Posterior vena cava (tissue), 2 donors: ENCODE measurements around the gene NDST4. TPM values are rescaled to one million over a fixed set of nuclear protein-coding genes. Genes with fewer than 3 reads are reported as not detected.
"Not testable (repeated sequence)": the region's sequence is repeated elsewhere in the genome, so short reads cannot be mapped to it uniquely, and the experiment has no call there.

Experiments used
- DNase-seq: peaks from one replicate; pipeline ENCODE4 v3.0.0-alpha.2; 2020; ENCODE audit warnings: low spot score
- intact Hi-C, 2 donors: fragments of 100-400 bp; cut with DNase I; formaldehyde crosslinking; loops; one replicate each; pipeline versions ENCODE4 v1.14.1 to v1.14.2; 2022 to 2023
- total RNA-seq, 2 donors: library from RNA; stranded (reverse); fragmentation: NEBNext Ultra II Directional; extraction: Animal tissue kit (Norgen Biotek cat#: 25700); gene quantifications; one replicate each; pipeline ENCODE4 v1.2.1, GENCODE V29; 2021
- donor health status: DM: yes; HTN: yes; CAD: no.
- donor health status: DM: yes; HTN: yes; CAD: no.

NDST4 gene
- total RNA-seq, 2 donors from 2014 or later, result not detected

DNA sequence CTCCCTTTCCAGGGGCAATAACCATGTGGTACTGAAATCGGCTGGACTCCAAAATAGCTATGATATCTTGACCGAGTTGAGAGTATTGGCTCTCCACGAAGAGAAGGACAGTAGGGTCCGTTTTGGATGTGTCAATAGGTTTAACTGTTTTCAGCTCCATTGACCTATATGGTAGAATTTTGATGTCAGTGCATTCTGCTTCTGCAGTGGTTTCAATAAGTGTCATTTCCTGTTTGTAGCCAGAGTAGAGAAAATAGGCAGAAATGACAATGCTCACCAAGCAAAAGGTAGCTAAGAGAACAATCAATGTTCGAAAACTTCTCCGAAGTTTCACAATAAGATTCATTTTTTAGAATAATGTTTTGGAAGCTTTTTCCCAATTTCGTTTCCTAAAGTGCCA is 36.7 kb downstream of the NDST4 start:
- intact Hi-C loops, result no loop called here
- DNase-seq, result no peak

DNA sequence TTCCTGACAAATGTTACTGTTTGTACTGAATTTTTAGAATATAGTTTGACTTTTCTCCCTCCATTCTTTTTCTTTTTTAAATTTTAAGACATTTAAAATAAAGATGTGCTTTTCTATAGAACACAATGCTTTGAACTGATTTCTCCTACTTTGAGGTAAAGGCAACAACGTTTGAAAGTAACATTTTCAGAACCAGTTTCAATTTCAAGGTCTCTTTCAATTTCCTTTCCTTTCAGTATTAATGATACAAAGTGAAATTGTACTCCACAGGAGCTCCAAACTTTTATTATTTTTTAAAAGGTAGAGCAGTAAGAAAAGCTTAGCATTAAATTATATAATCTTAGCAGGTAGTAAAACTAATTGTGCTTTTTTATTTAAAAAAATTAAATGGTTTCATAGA is 54.9 kb downstream of the NDST4 start:
- intact Hi-C loops, result no loop called here
- no peak for DNase-seq

DNA sequence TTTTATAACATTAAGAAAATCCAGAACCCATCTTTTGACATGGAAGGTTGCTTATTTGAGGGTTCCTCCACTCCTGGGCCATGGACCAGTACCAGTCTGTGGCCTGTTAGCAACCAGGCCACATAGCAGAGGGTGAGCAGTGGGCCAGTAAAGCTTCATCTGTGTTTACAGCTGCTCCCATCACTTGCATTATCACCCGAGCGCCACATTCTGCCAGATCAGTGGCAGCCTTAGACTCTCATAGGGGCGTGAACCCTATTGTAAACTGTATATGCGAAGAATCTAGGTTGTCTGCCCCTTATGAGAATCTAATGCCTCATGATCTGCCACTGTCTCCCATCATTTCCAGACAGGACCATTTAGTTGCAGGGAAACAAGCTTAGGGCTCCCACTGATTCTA is 58.6 kb downstream of the NDST4 start:
- intact Hi-C loops, result loop anchor here in 1 of 2 donors (5.0 kb wide), 1 partner anchor 753 kb away; no protein-coding TSS in a partner anchor
- no peak for DNase-seq

DNA sequence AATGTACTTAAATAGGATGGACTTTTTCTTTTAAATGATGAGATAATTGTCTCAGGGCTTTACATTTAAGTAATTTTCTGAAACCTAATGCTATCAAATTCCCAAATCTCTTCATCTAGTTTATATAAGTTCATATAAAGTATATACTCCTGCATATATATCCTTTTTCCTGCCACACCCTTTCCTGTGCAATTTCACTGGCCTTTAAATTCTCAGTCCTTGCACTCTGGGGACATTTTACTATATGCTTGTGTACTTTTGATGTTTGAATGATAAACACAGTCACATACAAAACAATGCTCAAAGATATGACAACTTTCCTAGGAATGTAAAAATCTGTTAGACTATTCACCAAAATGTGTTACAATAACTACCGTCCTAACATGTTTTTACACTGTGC is 60.1 kb downstream of the NDST4 start:
- intact Hi-C loops, result loop anchor here in 1 of 2 donors (5.0 kb wide), 1 partner anchor 751 kb away; no protein-coding TSS in a partner anchor

GRCh38 chr4:115042496-115042895 is 70.9 kb downstream of the NDST4 start:
- intact Hi-C loops, result no loop called here
- no peak for DNase-seq

More for the DNA sequence above, 60.1 kb downstream of the NDST4 start:
- DNase-seq, result no peak

DNA sequence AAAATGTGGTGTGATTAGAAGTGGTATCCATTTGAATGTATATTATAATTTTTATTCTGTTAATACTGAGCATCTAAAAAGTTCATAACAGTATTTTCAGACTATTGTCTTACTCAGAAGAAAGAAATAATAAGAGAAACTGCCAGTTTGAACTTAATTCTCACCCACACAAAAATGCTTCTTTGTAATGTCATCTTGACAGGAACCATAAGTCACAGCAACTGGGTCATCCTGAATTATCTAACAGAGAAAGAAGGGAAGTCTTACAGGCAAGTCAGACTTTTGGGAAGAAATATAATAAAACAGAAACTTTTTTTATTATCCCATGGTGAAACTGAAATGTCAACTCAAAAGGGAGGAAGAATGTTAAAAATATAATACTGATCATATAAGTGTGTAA is 83.1 kb downstream of the NDST4 start:
- intact Hi-C loops, result no loop called here
- no peak for DNase-seq

GRCh38 chr4:115028682-115029410 is 84.6 kb downstream of the NDST4 start:
- intact Hi-C loops, result no loop called here
- DNase-seq, result no peak

DNA sequence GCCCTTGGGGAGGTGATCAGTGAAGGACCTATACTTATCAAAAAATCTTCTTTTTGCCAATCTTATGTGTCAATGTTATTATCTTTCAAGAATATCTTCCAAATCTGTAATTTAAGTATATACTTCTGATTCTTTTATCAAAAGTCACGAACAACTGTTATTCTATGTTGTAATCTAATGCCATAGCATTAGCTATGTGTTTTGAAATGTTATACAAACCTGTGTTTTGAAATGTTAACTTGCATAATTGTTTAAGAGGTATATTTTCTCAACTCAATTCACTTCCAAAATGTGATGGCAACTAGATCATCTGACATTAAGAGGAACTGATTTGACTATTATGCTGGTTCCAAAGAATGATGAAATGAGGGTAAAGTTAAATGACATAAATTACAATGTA is 113.5 kb downstream of the NDST4 start:
- intact Hi-C loops, result no loop called here
- DNase-seq, result no peak

- DNase-seq, result no peak
These were observed 115.1 kb downstream of the NDST4 start for GRCh38 chr4:114998316-114998715.

GRCh38 chr4:114997576-114998247 is 115.7 kb downstream of the NDST4 start:
- intact Hi-C loops, result no loop called here
- DNase-seq, result no peak

More at GRCh38 chr4:114998316-114998715, 115.1 kb downstream of the NDST4 start:
- intact Hi-C loops, result no loop called here

DNA sequence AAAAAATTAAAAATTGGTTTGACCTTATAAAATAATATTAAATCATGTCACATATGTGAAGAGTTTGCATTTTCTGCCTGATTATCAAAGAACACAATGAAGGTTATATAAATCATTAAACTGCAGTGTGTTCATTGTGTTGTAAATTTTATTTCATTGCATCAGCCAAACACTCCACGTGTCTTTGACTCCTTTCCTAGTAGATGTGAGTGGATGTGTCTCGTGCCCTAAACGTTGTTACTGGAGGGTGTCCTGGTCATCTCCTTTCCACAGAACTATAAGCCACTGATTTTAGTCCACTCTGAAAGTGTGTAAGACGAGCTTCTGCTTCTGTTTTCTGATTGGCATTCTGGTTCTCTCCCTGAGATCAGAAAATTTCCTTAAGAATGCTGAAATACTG is 127.3 kb downstream of the NDST4 start:
- intact Hi-C loops, result no loop called here
- no peak for DNase-seq

DNA sequence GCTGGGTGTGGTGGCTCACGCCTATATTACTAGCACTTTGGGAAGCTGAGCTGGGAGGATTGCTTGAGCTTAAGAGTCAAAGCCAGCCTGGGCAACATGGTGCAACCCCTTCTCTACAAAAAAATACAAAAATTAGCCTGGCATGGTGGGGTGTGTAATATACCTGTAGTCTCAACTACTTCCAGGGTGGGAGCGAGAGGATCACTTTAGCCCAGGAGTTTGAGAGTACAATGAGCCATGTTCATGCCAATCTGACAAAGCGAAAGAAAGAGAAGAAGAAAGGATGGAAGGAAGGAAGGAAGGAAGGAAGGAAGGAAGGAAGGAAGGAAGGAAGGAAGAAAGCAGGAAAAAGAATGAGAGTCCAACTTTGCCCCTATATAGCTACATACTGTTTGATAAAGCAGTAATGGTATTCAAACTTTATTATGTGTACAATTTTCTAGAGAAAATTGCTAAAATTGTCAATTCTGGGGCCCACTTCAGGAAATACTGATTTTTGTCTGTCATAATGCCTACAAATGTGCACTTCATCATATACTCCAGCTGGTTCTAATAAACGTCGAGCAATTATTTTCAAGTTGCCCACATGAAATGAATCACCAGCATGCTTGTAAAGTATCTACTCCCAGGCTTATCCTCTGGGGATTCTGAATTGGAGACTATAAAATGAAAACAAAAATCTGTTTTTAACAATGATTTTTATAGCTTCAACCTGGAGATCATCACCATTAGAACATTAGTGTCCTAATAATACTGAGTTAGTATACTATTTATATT is 132.3 kb downstream of the NDST4 start:
- DNase-seq, result no peak
- intact Hi-C loops, result no loop called here

DNA sequence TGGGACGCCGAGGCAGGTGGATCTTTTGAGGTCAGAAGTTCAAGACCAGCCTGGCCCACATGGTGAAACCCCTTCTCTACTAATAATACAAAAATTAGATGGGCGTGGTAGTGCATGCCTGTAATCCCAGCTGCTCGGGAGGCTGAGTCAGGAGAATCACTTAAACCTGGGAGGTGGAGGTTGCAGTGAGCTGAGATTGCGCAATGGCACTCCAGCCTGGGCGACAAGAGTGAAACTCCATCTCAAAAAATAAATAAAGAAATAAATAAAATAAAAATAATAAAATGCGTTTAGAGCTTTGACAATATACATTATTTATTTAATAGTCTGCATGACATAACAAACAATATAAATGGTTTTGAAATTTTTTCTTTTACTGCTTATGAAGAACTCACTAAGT is 133.0 kb downstream of the NDST4 start:
- intact Hi-C loops, DNase-seq: not testable (repeated sequence)

- no peak for DNase-seq
- intact Hi-C loops, result no loop called here
These were observed 136.5 kb downstream of the NDST4 start for GRCh38 chr4:114976901-114977300.

DNA sequence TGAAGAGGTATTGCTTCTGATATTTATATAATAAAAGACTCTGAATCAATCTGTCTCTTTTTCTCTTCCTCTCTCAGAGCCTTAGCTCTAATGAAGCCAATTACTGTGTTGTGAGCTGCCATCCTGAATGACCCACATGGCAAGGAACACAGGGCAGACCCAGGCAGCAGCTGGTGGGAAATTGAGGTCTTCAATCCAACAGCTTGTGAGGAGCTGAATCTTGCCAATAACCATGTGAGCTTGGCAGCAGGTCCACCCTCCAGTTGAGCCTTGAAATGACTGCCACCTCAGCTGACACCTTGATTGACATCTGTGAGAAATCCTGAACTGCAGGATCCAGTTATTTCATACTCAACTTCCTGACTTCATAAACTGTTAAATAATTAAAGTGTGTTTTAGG is 149.4 kb downstream of the NDST4 start:
- intact Hi-C loops, result no loop called here
- DNase-seq, result no peak

DNA sequence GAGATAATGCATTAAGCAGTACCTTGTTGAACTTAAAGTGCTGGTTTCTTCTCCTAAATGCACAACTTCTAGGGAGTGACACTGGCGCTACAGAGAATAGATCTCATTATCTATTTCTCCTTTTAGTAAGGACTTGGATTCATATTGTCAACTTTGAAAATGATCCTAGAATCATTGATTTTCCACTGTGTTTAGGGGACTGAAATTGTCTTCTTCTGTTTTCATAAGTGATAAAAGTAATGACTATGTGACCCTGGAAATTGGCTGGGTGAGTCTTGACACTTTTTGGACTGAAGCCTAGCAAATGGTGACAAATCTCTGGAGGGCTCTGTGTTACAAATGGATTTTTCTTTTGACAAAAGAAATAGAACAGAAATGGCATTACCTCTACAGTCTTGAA is 167.8 kb downstream of the NDST4 start:
- intact Hi-C loops, result no loop called here
- no peak for DNase-seq

GRCh38 chr4:114941503-114941902 is 171.9 kb downstream of the NDST4 start:
- intact Hi-C loops, result no loop called here

DNA sequence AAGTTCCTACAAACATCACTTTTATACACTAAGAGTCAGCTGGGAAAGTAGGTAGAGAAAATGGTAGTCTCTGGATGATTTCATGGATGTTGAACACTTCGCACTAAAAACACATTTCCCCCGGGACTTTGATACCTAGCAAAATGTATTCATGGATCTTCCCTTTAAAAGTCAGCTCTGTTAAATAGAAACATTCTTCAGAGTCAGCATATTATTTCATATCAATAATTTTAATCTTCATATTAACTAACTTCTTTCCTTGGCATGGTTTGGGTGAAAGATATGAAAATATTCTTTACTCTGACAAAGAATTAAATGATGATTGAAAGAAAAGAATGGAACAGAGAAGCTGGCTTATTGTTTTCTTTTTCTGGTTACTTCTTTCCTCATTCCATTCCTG is 185.5 kb downstream of the NDST4 start:
- intact Hi-C loops, result no loop called here
- DNase-seq, result no peak

More at GRCh38 chr4:114941503-114941902, 171.9 kb downstream of the NDST4 start:
- DNase-seq, result no peak

DNA sequence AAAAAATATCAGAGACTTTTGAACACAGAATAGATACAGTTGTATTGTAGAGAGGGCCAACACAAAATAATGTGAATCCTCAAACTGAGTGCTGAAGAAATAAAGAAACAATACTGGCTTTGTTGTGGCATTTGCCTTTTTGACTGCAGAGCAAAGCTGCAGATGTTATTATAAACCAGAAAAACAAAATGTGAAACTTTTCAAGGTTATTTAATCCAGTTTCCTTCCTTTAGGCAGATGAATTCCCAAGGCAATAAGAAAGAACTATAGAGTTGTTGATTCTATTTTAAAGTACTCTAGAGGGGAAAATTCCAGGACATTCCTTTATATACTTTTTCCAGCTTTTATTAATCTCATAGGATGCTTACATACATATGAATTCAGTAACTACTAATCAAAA is 186.8 kb downstream of the NDST4 start:
- intact Hi-C loops, result no loop called here
- DNase-seq, result no peak

GRCh38 chr4:114924311-114924710 is 189.1 kb downstream of the NDST4 start:
- no peak for DNase-seq
- intact Hi-C loops, result no loop called here
